Caco-2 (cell line): Measurements from ENCODE around the gene MGMT. TPM values are rescaled to one million over a fixed set of nuclear protein-coding genes. Genes with fewer than 3 reads are reported as not detected.

Experiments
- BruUV-seq: library from RNA; stranded (reverse); fragments of 400-500 nt; replicated peaks from 2 replicates; lab custom pipeline; 2021; lab: Mats Ljungman, UMichigan
- CTCF ChIA-PET: fragments of 300-600 bp; sonication (Branson Sonifier 250); formaldehyde crosslinking; loops from one replicate; lab custom pipeline; 2022; ENCODE audit warnings: antibody characterized with exemption; lab: Charles Lee
- POLR2A ChIA-PET: fragments of 300-600 bp; sonication (Branson Sonifier 250); formaldehyde crosslinking; loops from one replicate; lab custom pipeline; 2022; ENCODE audit warnings: antibody characterized with exemption; lab: Charles Lee
- DNase-seq, 2 experiments: peaks; one replicate each; pipeline versions ENCODE4 v3.0.0 to v3.0.0-alpha.2; 2020 to 2022
- H3K27me3 ChIP-seq: replicated peaks from 2 replicates; pipeline ENCODE4 v1.6.0; 2011; ENCODE audit warnings: low read length; ENCODE audit not compliant: control insufficient read depth, insufficient read depth
- H3K36me3 ChIP-seq: 2 replicates; pipeline ENCODE4 v1.5.1; 2011; ENCODE audit warnings: low read length; ENCODE audit not compliant: control insufficient read depth, insufficient read depth
- H3K4me1 ChIP-seq: fragments of 250-450 bp; sonication (Bioruptor Pico); 2 replicates; pipeline ENCODE4 v1.5.1; 2020; ENCODE audit warnings: mild to moderate bottlenecking
- H3K4me3 ChIP-seq: 2 replicates; pipeline ENCODE4 v1.5.1; 2011; ENCODE audit warnings: low read depth, mild to moderate bottlenecking, control low read depth, low read length
- H3K9me3 ChIP-seq: fragments of 250-450 bp; sonication (Bioruptor Pico); 2 replicates; pipeline ENCODE4 v1.5.1; 2020; ENCODE audit warnings: mild to moderate bottlenecking, moderate library complexity
- H3K27ac Mint-ChIP-seq: one replicate; pipeline ENCODE4 v1.8.0; 2022; ENCODE audit warnings: mixed read lengths; ENCODE audit not compliant: unreplicated experiment
- H3K27me3 Mint-ChIP-seq: one replicate; pipeline ENCODE4 v1.8.0; 2022; ENCODE audit warnings: mixed read lengths; ENCODE audit not compliant: insufficient read depth, unreplicated experiment
- H3K36me3 Mint-ChIP-seq: one replicate; pipeline ENCODE4 v1.8.0; 2022; ENCODE audit warnings: mild to moderate bottlenecking, mixed read lengths; ENCODE audit not compliant: insufficient read depth, unreplicated experiment
- H3K4me1 Mint-ChIP-seq: one replicate; pipeline ENCODE4 v1.8.0; 2022; ENCODE audit warnings: low read depth, mixed read lengths; ENCODE audit not compliant: unreplicated experiment
- H3K4me3 Mint-ChIP-seq: one replicate; pipeline ENCODE4 v1.8.0; 2022; ENCODE audit warnings: mild to moderate bottlenecking, moderate library complexity, mixed read lengths; ENCODE audit not compliant: unreplicated experiment
- H3K9me3 Mint-ChIP-seq: one replicate; pipeline ENCODE4 v1.8.0; 2022; ENCODE audit warnings: mixed read lengths; ENCODE audit not compliant: unreplicated experiment
- CTCF ChIP-seq, 2 experiments: fragments of 200-600 bp in 1 of 2; IDR thresholded peaks; 1 replicate in 1 of 2; 2 replicates in 1 of 2; pipeline versions ENCODE4 v1.5.1 to v1.8.0; 2011 to 2022; ENCODE audit warnings: antibody characterized with exemption in 1 of 2, control low read depth in 1 of 2, inconsistent platforms in 1 of 2, low read depth in 1 of 2, low read length in 1 of 2, mild to moderate bottlenecking in 1 of 2, moderate library complexity in 1 of 2; ENCODE audit not compliant: insufficient read depth in 1 of 2, severe bottlenecking in 1 of 2, unreplicated experiment in 1 of 2
- intact Hi-C: fragments of 100-400 bp; cut with micrococcal nuclease; formaldehyde crosslinking; loops from one replicate; pipeline ENCODE4 v1.10.0; 2022; ENCODE audit not compliant: unreplicated experiment
- total RNA-seq: library from RNA; stranded (reverse); gene quantifications from 2 replicates; pipeline ENCODE4 v1.2.3, GENCODE V29; 2022

Gene MGMT
- total RNA-seq, 1 experiment from 2014 or later, result 57.0 TPM

GRCh38 chr10:129547608-129548007, 80.6 kb downstream of the MGMT start:
- DNase-seq, result no peak
- Mint-ChIP-seq H3K27ac (peak overlapping the region; percentile 67), H3K4me1 (peaks cover 33% of the 10 kb centered on the region), H3K4me3 (no peak overlapping the region), H3K27me3 (no peaks in the 10 kb centered on the region), H3K36me3 (peaks cover 22% of the 10 kb centered on the region), H3K9me3 (no peaks in the 10 kb centered on the region)
- peaks cover 37% of the 10 kb centered on the region for H3K4me1 ChIP-seq
- no peak for TF ChIP-seq CTCF (IDR thresholded peaks at IDR 0.05; ENCODE audit: insufficient read depth in 1 of 2, low read depth in 1 of 2, low read length in 1 of 2, severe bottlenecking in 1 of 2, unreplicated experiment in 1 of 2)
- intact Hi-C loops, result loop anchor here (5.0 kb wide), 1 partner anchor 80 kb away; the partner anchor contains the start of gene MGMT
- CTCF ChIA-PET, result interaction anchor here (0.5 to 0.7 kb wide), 2 partner anchors 147 to 164 kb away, joined by 3 to 8 read pairs; no protein-coding TSS in a partner anchor
- H3K9me3 ChIP-seq, result no peaks in the 10 kb centered on the region
- no peak overlapping the region for H3K4me3 ChIP-seq
- no peaks in the 10 kb centered on the region for H3K27me3 ChIP-seq
- peaks cover 2% of the 10 kb centered on the region; the same call in 1 of the 2 replicates for H3K36me3 ChIP-seq
- BruUV-seq, result no TSS peak
- POLR2A ChIA-PET, result no interaction called here

- H3K36me3 Mint-ChIP-seq, result peaks cover 28% of the 10 kb centered on the region
- POLR2A ChIA-PET, result no interaction called here
Observed at GRCh38 chr10:129548600-129548999, 81.6 kb downstream of the MGMT start.

GRCh38 chr10:129550076-129550475, 83.0 kb downstream of the MGMT start:
- Mint-ChIP-seq H3K27ac (no peak overlapping the region), H3K36me3 (peaks cover 29% of the 10 kb centered on the region), H3K4me1 (peaks cover 26% of the 10 kb centered on the region), H3K9me3 (no peaks in the 10 kb centered on the region), H3K27me3 (no peaks in the 10 kb centered on the region), H3K4me3 (no peak overlapping the region)
- POLR2A ChIA-PET, result no interaction called here
- Histone ChIP-seq H3K9me3 (no peaks in the 10 kb centered on the region), H3K4me3 (no peak overlapping the region), H3K36me3 (peaks cover 2% of the 10 kb centered on the region; the same call in 1 of the 2 replicates), H3K4me1 (peaks cover 32% of the 10 kb centered on the region), H3K27me3 (no peaks in the 10 kb centered on the region)
- intact Hi-C loops, result no loop called here
- CTCF ChIA-PET, result no interaction called here
- BruUV-seq, result no TSS peak
- TF ChIP-seq CTCF (IDR thresholded peaks at IDR 0.05; ENCODE audit: insufficient read depth in 1 of 2, low read depth in 1 of 2, low read length in 1 of 2, severe bottlenecking in 1 of 2, unreplicated experiment in 1 of 2), result no peak
- DNase-seq, result no peak

More at GRCh38 chr10:129548600-129548999, 81.6 kb downstream of the MGMT start:
- BruUV-seq, result no TSS peak
- CTCF ChIA-PET, result no interaction called here
- peak; percentile 70 to 76 for DNase-seq
- Histone ChIP-seq H3K36me3 (peaks cover 2% of the 10 kb centered on the region; the same call in 1 of the 2 replicates), H3K27me3 (no peaks in the 10 kb centered on the region), H3K4me1 (peaks cover 37% of the 10 kb centered on the region), H3K9me3 (no peaks in the 10 kb centered on the region), H3K4me3 (no peak overlapping the region)
- H3K9me3 Mint-ChIP-seq, result no peaks in the 10 kb centered on the region
- no peak for TF ChIP-seq CTCF (IDR thresholded peaks at IDR 0.05; ENCODE audit: insufficient read depth in 1 of 2, low read depth in 1 of 2, low read length in 1 of 2, severe bottlenecking in 1 of 2, unreplicated experiment in 1 of 2)
- intact Hi-C loops, result loop anchor here (5.0 kb wide), 1 partner anchor 81 kb away; the partner anchor contains the start of gene MGMT
- peaks cover 33% of the 10 kb centered on the region for H3K4me1 Mint-ChIP-seq
- H3K27me3 Mint-ChIP-seq, result no peaks in the 10 kb centered on the region
- no peak overlapping the region for H3K4me3 Mint-ChIP-seq
- peak overlapping the region; percentile 57 for H3K27ac Mint-ChIP-seq
